ENCODE data around the gene TAB2. TPM values are rescaled to one million over a fixed set of nuclear protein-coding genes. Genes with fewer than 3 reads are reported as not detected.
A peak's percentile ranks its signal among the peaks of the same experiment; 100 is the strongest.

TAB2 gene
- total and polyA plus RNA-seq, 2 donors (not counting 1 experiment from before 2014, with no cell fraction given) = 31.6 to 88.5 TPM

- H3K4me1 Mint-ChIP-seq = peaks cover 14% of the 10 kb centered on the region
- no peaks in the 10 kb centered on the region for H3K27me3 Mint-ChIP-seq
- H3K27ac Mint-ChIP-seq = peak overlapping the region; percentile 67
- no peak overlapping the region for H2AFZ ChIP-seq (ENCODE audit: insufficient read depth, low read depth, low read length, poor library complexity, severe bottlenecking)
- no peak overlapping the region for H3K4me3 Mint-ChIP-seq
- intact Hi-C loops (cut with micrococcal nuclease) = loop anchor here (2.0 kb wide), 1 partner anchor 17 kb away; no protein-coding TSS in a partner anchor
- H3K9me3 Mint-ChIP-seq (ENCODE audit: insufficient read depth) = no peaks in the 10 kb centered on the region
- H3K27me3 ChIP-seq (replicated peaks in 1 of 4; ENCODE audit: control extremely low read depth in 1 of 4, control insufficient read depth in 3 of 4, insufficient read depth in 4 of 4, low read length in 3 of 4) = no peaks in the 10 kb centered on the region
- H3K4me3 ChIP-seq (ENCODE audit: control extremely low read depth in 1 of 5, extremely low read depth in 1 of 5, insufficient read depth in 1 of 5, low read depth in 2 of 5, low read length in 4 of 5) = no peak overlapping the region
- no peak overlapping the region for H3K4me2 ChIP-seq (replicated peaks; ENCODE audit: low read depth, low read length, poor library complexity, severe bottlenecking)
- peaks cover 1 to 79% of the 10 kb centered on the region in 2 experiments for H3K36me3 ChIP-seq (replicated peaks in 1 of 2; ENCODE audit: control extremely low read depth in 1 of 2, control insufficient read depth in 1 of 2, extremely low read depth in 1 of 2, insufficient read depth in 2 of 2, low read length in 1 of 2)
- TF ChIP-seq CTCF (IDR thresholded peaks at IDR 0.05) (no peak), EZH2 (IDR thresholded peaks at IDR 0.05; ENCODE audit: borderline replicate concordance, insufficient read depth, low read depth, low read length, poor library complexity, severe bottlenecking) (no peak)
- ATAC-seq (ENCODE audit: low read depth) = no peak
- no peaks in the 10 kb centered on the region for H3K4me1 ChIP-seq (ENCODE audit: control insufficient read depth in 2 of 2, insufficient read depth in 2 of 2, low read length in 2 of 2)
- peaks cover 33% of the 10 kb centered on the region for H4K20me1 ChIP-seq (ENCODE audit: control insufficient read depth, insufficient read depth, low read length, poor library complexity, severe bottlenecking)
- H3K27ac ChIP-seq (ENCODE audit: low read length in 2 of 2) = no peak overlapping the region
- no peak for DNase-seq
- no peak overlapping the region for H3K9ac ChIP-seq (ENCODE audit: low read length)
- H3K79me2 ChIP-seq (ENCODE audit: control insufficient read depth, insufficient read depth, low read length) = peaks cover 26% of the 10 kb centered on the region
- POLR2A ChIA-PET = interaction anchor here (0.7 kb wide), 1 partner anchor 17 kb away, joined by 3 read pairs; no protein-coding TSS in a partner anchor
- CTCF ChIA-PET = interaction anchor here (0.8 to 3.5 kb wide), 5 partner anchors 16 to 64 kb away, joined by 3 to 14 read pairs (median 5); no protein-coding TSS in a partner anchor
- WGBS (ENCODE audit: insufficient coverage) = 96% methylated on average over 13 of the region's 13 CpGs
- peaks cover 0 to 6% (median 0%) of the 10 kb centered on the region in 3 donors for H3K9me3 ChIP-seq (ENCODE audit: control extremely low read depth in 1 of 3, control insufficient read depth in 2 of 3, insufficient read depth in 1 of 3, low read length in 2 of 3)
Measured at GRCh38 chr6:149452037-149452939, 134.8 kb downstream of the TAB2 start.
